Fibroblast of villous mesenchyme (primary cell): Measurements from ENCODE around the gene SPOUT1. TPM values are rescaled to one million over a fixed set of nuclear protein-coding genes. Genes with fewer than 3 reads are reported as not detected.

Experiments
- DNase-seq: peaks from one replicate; pipeline ENCODE4 v3.0.0-alpha.2; 2010; ENCODE audit warnings: low read depth
- H3K4me3 ChIP-seq: 2 replicates; pipeline ENCODE4 v1.5.1; 2011; ENCODE audit warnings: low read depth, mild to moderate bottlenecking, low read length
- total RNA-seq: library from RNA; depleted of rRNA; stranded (reverse); fragments of >200 nt; gene quantifications from 2 replicates; pipeline ENCODE4 v1.2.3, GENCODE V29; 2012
- TF ChIP-seq, protein P1 (sequence below): IDR thresholded peaks from 2 replicates; pipeline ENCODE4 v1.5.1; 2012; ENCODE audit warnings: low read depth, mild to moderate bottlenecking, low read length; ENCODE audit not compliant: insufficient read depth

The SPOUT1 gene
- total RNA-seq, 1 donor, result 11.7 TPM

DNA sequence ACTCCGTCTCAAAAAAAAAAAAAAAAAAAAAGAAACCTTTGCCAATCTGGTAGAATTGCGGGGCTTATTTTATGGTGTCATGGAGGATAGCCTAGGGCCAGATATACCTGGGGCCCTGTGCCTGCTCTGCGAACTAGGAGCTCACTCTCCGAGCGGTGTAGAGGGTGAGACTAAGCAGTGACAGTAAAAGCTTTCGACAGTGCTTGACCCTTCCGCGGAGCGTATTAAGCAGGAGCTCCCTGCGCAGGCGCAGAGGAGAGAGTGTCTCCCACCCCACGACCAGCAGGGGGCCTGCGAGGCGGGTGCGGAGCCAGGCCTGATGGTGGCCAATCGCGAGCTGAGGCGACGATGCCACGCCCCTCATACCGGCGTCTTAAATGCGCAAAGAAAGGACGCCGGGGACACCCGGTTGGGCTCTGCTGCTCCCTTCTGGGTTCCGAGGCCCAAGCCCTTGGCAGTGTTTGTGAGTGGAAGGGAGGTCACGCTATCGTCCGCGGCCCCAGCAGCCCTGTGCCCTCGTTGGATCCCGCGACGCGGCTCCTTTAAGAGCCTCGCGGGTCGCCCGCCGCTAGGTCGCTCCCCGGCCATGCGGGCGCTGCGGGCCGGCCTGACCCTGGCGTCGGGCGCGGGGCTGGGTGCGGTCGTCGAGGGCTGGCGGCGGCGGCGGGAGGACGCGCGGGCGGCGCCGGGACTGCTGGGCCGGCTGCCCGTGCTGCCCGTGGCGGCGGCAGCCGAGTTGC is 11.3 kb downstream of the SPOUT1 start, which contains the start of gene ENDOG:
TSS of gene ENDOG (plus strand) at position 402 of the 740 bp plus-strand sequence. CDS start at position 587, 185 bp downstream.
- peak; percentile 97 for DNase-seq
- peak within 1 kb of the TSS; percentile 72 for H3K4me3 ChIP-seq
- TF ChIP-seq, protein P1, sequence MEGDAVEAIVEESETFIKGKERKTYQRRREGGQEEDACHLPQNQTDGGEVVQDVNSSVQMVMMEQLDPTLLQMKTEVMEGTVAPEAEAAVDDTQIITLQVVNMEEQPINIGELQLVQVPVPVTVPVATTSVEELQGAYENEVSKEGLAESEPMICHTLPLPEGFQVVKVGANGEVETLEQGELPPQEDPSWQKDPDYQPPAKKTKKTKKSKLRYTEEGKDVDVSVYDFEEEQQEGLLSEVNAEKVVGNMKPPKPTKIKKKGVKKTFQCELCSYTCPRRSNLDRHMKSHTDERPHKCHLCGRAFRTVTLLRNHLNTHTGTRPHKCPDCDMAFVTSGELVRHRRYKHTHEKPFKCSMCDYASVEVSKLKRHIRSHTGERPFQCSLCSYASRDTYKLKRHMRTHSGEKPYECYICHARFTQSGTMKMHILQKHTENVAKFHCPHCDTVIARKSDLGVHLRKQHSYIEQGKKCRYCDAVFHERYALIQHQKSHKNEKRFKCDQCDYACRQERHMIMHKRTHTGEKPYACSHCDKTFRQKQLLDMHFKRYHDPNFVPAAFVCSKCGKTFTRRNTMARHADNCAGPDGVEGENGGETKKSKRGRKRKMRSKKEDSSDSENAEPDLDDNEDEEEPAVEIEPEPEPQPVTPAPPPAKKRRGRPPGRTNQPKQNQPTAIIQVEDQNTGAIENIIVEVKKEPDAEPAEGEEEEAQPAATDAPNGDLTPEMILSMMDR, result peak; percentile 97

DNA sequence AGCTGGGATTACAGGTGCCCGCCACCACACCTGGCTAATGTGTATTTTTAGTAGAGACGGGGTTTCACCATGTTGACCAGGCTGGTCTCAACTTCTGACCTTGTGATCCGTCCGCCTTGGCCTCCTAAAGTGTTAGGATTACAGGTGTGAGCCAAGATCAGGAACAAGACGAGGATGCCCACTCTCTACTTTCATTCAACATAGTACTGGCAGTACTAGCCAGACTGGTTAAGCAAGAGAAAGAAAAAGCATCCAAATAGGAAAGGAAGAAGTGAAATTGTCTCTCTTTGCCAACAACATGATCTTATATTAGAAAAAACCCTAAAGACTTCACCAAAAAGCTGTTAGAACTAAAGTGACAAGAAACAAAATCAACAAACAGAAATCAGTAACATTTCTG is 18.7 kb downstream of the SPOUT1 start:
- no peak overlapping the region for H3K4me3 ChIP-seq
- TF ChIP-seq, protein P1, result no peak
- no peak for DNase-seq

DNA sequence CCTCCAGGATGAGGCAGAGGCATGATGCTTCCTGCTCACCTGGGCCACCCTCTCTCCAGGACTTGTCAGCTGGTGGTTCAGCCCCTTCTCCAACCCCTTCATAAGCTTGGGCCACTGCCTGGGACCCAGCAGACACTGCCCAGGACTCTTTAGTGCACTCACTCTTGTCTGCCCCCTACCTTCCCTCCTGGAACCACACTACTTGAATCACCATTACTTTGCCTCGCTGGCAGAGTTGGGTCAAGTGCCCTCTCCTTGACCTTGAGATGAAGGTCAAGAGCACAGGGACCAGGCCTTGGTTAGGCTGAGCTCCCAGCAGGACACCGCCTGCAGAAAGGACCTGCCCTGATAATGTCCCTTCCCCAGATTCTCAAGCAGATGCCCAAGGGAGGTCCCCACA is 19.8 kb downstream of the SPOUT1 start:
- TF ChIP-seq, protein P1, result no peak
- no peak for DNase-seq
- no peak overlapping the region for H3K4me3 ChIP-seq

DNA sequence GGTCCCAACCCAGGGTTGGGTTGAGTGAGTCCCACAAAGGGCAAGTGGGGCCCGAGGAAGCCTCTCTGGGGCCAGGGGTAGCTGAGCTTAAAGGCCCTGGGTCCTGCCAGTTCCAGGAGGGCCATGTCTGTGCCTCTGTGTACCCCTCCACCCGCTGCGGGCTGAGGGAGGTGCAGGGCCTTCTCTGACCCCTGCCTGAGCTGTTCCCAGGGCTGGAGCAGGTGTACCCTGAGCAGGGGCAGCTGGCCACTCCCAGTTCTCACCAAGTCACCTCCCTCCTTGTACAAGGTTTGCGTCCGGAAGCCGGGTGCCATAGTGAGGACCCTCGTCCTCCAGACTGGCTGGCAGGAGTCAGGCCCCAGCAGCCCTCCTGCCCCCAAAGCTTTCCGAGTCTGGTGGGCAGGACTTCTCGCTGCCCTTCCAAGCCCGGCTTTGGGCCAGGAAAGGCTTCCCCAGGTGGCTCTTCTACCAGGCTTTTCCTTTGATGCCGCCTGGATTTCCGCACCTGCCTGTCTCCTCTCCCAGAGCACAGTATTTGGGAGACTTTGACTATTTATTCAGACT is 20.5 kb downstream of the SPOUT1 start:
- TF ChIP-seq, protein P1, result no peak
- no peak overlapping the region for H3K4me3 ChIP-seq
- DNase-seq, result no peak

DNA sequence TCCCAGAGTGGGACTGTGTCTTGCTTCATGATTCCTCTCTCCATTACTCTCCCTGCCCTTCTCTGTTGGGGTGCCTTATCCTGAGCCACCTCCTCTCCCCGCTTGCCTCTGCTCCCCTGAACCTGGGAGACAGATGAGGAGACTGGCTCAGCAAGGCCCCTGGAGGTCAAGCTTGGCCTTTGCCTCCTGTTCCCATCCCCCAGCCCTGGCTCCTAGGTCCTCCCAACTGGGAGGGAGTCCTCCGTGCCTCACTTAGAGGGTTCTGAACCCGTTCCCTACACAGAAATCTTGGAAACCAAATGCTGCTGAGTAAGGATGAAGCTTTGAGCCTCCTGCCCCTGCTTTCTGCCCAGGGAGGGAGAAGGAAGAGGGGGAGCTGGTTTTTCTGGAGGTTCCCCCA is 21.1 kb downstream of the SPOUT1 start:
- no peak for DNase-seq
- TF ChIP-seq, protein P1, result no peak

DNA sequence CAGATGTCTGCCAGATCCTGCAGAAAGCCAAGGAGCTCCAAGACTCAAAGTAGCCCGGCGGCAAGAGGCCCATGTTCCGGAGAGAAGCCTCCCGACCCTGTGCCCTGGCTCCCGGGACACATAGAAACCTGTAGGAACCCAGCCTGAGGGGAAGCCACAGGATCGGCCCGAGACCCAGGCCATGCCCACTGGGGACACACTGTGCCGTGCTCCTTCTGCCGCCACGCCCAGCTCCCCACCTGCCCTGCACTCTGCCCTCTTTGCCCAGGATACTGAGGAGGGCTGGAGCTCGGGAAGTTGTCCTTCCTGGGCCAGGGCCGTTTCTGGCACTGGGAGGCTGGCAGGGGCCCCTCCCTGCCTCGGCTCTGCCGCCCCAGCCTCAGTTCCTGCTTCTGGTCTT is 21.8 kb downstream of the SPOUT1 start:
- no peak overlapping the region for H3K4me3 ChIP-seq
- TF ChIP-seq, protein P1, result no peak
- no peak for DNase-seq

More for the DNA sequence above, 21.1 kb downstream of the SPOUT1 start:
- H3K4me3 ChIP-seq, result no peak overlapping the region
